ENCODE data around the gene AKR7A2.

The AKR7A2 gene

GRCh38 chr1:19342894-19343616 is 31.1 kb upstream of the AKR7A2 start:
- no peak for DNase-seq

GRCh38 chr1:19342062-19342750 is 30.3 kb upstream of the AKR7A2 start:
- DNase-seq = no peak

- peak; percentile 83 for DNase-seq
Observed at GRCh38 chr1:19341201-19342061, 29.5 kb upstream of the AKR7A2 start.

- DNase-seq = no peak
Observed at GRCh38 chr1:19340387-19340937, 28.5 kb upstream of the AKR7A2 start.

- DNase-seq = no peak
Observed at GRCh38 chr1:19339214-19339861, 27.4 kb upstream of the AKR7A2 start.

- DNase-seq = no peak
Observed at GRCh38 chr1:19338323-19338762, 26.4 kb upstream of the AKR7A2 start.

- DNase-seq = no peak
Observed at GRCh38 chr1:19337289-19337688, 25.3 kb upstream of the AKR7A2 start.

GRCh38 chr1:19336543-19336942 is 24.6 kb upstream of the AKR7A2 start:
- DNase-seq = peak; percentile 16

- no peak for DNase-seq
Observed at GRCh38 chr1:19333587-19334354, 21.8 kb upstream of the AKR7A2 start.

GRCh38 chr1:19332832-19333231 is 20.9 kb upstream of the AKR7A2 start:
- DNase-seq = no peak

GRCh38 chr1:19331262-19331878 is 19.4 kb upstream of the AKR7A2 start:
- no peak for DNase-seq

- no peak for DNase-seq
Observed at GRCh38 chr1:19330449-19331135, 18.6 kb upstream of the AKR7A2 start.

- no peak for DNase-seq
Observed at GRCh38 chr1:19329611-19330010, 17.7 kb upstream of the AKR7A2 start.

GRCh38 chr1:19329188-19329587 is 17.2 kb upstream of the AKR7A2 start:
- DNase-seq = no peak

- no peak for DNase-seq
Observed at GRCh38 chr1:19328486-19328885, 16.5 kb upstream of the AKR7A2 start.

GRCh38 chr1:19327736-19328135 is 15.8 kb upstream of the AKR7A2 start:
- no peak for DNase-seq

- DNase-seq = no peak
Observed at GRCh38 chr1:19327301-19327700, 15.4 kb upstream of the AKR7A2 start.

- no peak for DNase-seq
Observed at GRCh38 chr1:19326748-19327065, 14.8 kb upstream of the AKR7A2 start.

GRCh38 chr1:19325958-19326747 is 14.2 kb upstream of the AKR7A2 start:
- no peak for DNase-seq

GRCh38 chr1:19325368-19325957 is 13.5 kb upstream of the AKR7A2 start:
- DNase-seq = no peak

All from activated CD4-positive, alpha-beta T cell treated with anti-CD3 and anti-CD28 coated beads, Interleukin-2, Interleukin-6, amounts not matched to agents 100 ng/mL and 50 ng/mL, durations not matched to agents 16 hours and 8 hours (primary cell).